DLD1 (cell line): ENCODE measurements around the gene OR2A25.
"Not testable (repeated sequence)": the region's sequence is repeated elsewhere in the genome, so short reads cannot be mapped to it uniquely, and the experiment has no call there.

ENCODE experiments used
- in situ Hi-C: cut with HindIII; loops from 2 replicates; pipeline ENCODE4 v1.10.0; 2017; ENCODE audit warnings: low sequenced_read_pairs

The OR2A25 gene

GRCh38 chr7:144069511-144069910 is at the start of gene OR2A25:
TSS of gene OR2A25 (plus strand) at chr7:144069811. CDS start at chr7:144074220, 4,409 bp downstream.
- in situ Hi-C loops, result no loop called here

DNA sequence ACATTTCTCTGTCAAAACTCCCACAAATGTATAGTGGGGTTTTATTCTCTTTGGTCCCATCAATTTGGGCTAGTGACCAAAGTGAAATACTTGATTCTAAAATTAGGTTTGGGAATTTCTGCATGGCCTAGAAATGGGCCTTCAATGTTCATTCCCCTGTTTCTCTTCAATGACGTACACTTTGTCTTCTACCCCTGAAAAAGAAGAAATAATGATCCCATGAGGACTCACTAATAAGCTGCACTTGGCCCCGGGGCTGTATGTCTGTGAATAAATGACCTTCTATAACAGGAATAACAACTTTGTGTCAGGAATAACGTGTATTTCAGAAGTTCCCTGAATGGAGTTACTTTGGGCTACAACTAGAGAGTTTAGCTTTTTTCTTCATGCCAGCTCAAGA is 49.3 kb upstream of the OR2A25 start:
- in situ Hi-C loops, result no loop called here

DNA sequence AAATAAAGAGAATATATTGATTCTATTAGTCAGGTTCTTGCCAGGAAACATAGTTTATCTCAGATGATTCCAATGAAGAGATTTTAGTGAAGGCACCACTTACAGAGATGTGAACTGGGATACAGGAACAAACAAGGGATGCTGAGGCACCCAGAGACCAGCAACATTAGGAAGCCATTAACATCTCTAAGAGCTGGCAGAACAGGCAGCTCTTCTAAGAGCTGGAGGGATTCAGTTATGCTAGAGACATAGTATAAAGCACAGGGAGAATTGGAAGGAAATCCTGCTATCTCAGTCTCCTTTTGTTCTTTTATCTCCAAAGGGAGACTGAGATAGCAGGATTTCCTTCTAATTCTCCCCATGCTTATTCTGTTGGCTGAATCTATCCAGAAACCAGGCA is 47.4 kb upstream of the OR2A25 start:
- in situ Hi-C loops, result no loop called here

DNA sequence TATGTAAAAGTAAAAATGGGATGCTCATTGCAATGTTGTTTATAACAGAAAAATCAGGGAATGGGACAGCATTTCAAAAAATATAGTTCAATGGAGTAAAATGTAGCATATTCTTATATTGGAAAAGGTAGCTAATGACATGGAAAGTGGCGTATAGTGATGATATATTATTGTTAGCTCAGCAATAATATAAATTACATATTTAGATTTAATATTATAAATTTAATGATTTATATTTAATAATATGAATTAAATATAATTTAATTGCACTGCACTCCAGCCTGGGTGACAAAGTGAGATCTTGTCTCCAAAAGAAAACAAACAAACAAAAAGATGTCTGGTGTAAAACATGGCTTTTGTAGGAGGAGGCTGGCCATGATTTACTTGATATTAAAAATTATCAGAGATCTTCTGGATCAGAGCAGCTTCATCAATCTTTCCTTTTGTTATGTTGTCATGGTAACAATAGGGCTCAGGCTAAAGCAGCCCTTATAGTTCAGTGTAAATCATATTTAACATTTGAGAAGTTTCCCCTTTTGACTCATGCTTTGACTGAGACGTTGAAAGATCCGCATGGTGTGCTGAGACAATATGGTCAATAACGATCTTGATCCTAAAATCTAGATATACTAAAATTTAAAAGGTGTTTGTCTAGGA is 46.3 kb upstream of the OR2A25 start:
- in situ Hi-C loops, result no loop called here

DNA sequence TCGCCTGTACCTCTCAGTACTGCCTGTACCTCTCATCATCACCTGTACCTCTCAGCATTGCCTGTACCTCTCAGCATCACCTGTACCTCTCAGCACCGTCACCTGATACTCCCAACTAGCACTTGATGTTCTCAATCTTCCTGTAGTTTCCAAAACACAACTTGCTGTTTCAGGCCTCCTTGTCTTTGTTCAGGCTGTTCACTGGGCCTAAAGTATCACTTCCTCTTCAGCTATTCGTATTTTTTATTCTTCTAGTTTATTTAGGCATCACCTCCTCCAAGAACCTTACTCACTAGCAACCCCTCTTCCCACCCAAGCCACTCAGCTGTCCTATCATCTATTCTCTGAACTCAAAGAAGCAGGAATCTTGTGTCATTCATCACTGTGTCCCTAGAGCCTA is 45.4 kb upstream of the OR2A25 start:
- in situ Hi-C loops, result no loop called here

GRCh38 chr7:144026203-144026883 is 43.3 kb upstream of the OR2A25 start:
- in situ Hi-C loops, result no loop called here

DNA sequence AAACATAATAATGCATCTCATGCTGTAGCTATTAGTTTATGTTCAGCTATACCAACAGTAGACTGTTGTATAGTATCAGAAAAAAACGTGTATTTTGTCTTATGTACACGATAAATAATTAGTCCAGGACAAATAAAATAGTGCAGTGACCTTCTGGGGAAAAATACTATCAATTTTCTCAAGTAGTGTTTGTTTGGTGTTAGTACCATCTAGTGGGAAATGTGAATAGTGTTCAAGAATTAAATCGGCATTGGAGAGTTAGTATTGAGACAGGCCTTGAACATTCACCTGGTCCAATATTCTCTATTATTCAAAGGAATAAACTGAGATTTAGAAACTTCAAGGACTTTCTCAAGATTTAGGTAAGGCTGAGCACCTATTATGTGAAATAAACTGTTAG is 42.5 kb upstream of the OR2A25 start:
- in situ Hi-C loops, result no loop called here

- in situ Hi-C loops, result no loop called here
Observed at GRCh38 chr7:144027974-144028373, 41.6 kb upstream of the OR2A25 start.

DNA sequence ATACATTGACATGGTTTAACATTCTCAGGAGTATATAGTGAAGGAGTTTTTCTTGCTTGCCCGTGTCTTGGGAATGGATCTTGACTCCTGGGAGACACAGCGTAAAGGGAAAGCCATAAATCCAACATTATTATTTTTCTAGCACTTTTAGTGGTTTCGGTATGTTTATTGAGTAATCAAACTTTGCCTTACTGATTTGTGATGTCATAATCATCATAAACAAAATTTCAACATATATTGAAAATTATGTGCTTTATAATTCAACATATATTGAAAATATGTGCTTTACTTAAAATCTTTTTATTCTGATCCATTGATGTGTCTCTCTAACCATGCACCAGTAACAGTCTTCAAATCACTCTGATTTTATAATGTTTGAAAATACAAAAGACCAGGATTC is 41.1 kb upstream of the OR2A25 start:
- in situ Hi-C loops, result no loop called here

- in situ Hi-C loops, result no loop called here
Observed at GRCh38 chr7:144032516-144032915, 37.1 kb upstream of the OR2A25 start.

DNA sequence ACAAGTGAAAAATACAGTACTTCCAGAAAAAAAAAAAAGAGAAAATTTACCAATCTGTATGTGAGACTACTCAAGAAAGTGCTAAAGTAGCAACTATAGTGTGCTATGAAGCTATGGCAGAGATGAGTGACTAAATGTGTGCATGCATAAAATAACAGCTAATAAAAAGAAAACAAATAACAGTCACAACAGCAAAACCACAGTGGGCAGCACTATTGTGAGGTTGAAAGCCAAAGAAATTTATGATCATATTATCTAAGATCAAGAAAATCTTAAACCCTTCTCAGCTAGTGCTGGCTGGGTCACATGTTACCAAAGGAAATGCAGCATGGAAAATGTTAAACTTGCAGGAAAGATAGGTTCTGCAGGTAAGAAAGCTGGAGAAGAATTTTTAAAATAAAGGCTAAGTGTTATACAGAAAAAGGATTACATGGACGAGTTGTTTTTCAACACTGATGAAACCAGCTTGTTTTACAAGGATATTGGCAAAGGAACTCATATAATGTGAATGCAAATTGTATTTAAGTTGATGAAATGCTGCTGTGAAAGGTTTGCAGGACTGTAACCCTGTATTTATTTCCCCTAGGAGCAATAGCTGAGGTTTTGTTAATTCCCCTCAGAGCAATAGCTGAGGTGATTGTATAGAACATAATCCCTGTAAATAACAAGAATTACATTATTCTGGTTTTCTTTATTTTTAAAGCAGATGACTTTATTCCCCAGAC is 36.5 kb upstream of the OR2A25 start:
- in situ Hi-C loops, result no loop called here

DNA sequence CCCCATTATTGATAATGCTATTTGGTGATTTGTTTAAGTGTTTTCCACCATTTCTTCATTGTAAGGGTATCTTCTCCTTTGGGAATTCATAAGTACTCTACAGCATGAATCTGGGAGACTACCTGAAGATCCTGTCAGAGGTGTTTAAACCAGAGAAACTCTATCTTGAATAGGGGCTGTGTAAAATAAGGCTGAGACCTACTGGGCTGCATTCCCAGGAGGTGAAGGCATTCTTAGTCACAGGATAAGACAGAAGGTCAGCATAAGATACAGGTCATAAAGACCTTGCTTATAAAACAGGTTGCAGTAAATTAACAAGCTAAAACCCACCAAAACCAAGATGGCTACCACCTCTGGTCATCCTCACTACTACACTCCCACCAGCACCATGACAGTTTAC is 34.2 kb upstream of the OR2A25 start:
- in situ Hi-C loops, result no loop called here

DNA sequence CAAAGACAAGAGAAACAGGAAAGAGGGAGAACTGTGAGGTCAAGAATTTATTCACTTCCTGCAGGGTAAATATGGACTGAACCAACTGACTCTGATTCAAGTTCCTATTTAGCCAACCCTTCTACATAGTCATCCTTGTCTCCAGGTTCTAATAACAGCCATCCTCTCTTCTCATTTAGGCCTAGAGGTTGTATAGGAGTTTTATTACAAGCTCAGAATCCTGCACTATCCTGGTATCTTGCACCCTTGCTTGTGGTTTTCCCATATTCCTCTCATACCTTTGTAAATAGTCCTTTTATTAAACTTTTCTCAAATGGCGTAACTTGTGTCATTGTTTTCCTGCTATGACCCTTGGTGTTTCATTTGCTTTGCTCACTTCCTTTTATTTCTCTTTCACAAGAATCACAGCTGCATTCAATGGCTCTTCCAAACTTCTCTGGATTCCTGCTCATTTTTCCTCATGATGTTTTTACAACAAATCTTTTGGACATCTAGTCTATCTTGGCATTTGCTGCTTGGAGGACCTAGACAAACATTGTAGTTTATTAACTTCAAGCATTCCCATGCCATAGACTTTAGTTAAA is 33.2 kb upstream of the OR2A25 start:
- in situ Hi-C loops, result no loop called here

GRCh38 chr7:144037414-144038035 is 32.1 kb upstream of the OR2A25 start:
- in situ Hi-C loops, result no loop called here

DNA sequence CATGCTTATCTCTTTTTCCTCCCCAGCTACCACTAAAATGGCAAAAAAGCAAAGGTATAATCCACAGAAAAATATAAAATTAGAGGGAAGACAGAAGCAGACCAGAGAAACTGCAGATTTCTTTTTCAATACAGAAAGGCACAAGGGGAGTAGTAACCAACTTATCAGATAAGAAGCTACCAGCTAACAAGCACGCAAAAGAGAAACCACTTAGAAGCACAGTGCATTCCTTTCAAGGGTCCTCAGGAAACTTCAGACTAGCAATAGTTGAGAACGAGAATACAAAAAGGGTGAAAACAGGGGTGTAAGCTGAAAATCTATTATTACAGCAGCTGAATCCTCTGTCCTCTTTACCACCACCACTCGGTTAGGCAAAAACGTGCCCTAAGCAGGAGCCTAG is 30.7 kb upstream of the OR2A25 start:
- in situ Hi-C loops, result no loop called here

DNA sequence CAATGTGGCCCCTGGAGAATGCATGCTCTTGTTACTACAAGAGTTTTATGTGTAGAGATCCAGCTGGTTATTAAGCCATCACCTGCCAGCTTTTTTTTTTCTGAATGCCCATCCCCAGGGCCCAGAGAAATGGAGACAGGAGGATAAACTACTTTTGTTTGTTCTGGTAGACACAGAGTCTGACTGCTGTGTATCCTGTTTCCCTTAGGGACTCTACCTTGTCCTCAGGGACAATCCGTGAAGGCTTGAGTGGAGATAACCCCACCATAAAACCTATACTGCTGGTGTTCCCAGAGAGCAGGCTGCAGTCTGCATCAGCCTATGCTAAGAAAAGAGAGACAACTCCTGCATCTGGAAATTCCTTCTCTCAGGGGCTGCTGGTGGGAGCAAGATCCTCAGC is 21.0 kb upstream of the OR2A25 start, which contains the start of gene OR2A5:
Gene OR2A5 (plus strand): TSS at position 301 of the 400 bp plus-strand sequence. CDS start 1,454 bp downstream, outside the sequence.
- in situ Hi-C loops, result no loop called here

GRCh38 chr7:144049491-144049890 is 20.1 kb upstream of the OR2A25 start:
- in situ Hi-C loops, result no loop called here

- in situ Hi-C loops, result no loop called here
Observed at GRCh38 chr7:144050093-144050492, 19.5 kb upstream of the OR2A25 start.

GRCh38 chr7:144050884-144051283 is 18.7 kb upstream of the OR2A25 start:
- in situ Hi-C loops, result not testable (repeated sequence)

GRCh38 chr7:144057954-144058353 is 11.7 kb upstream of the OR2A25 start:
- in situ Hi-C loops, result no loop called here

GRCh38 chr7:144063710-144064109 is 5.9 kb upstream of the OR2A25 start:
- in situ Hi-C loops, result no loop called here
